Neural progenitor cell (in vitro differentiated cells): ENCODE data around the gene TMEM232.
A peak's percentile ranks its signal among the peaks of the same experiment; 100 is the strongest.
"Not testable (repeated sequence)": the region's sequence is repeated elsewhere in the genome, so short reads cannot be mapped to it uniquely, and the experiment has no call there.

Experiments used
- CTCF ChIP-seq: fragments of 200-600 bp; sonication (generic); IDR thresholded peaks from 2 replicates; pipeline ENCODE4 v1.5.1; 2017; ENCODE audit warnings: antibody characterized with exemption, mild to moderate bottlenecking
- EZH2 ChIP-seq: fragments of 200-600 bp; sonication (generic); IDR thresholded peaks from 2 replicates; pipeline ENCODE4 v1.6.1; 2017; ENCODE audit warnings: antibody characterized with exemption, mild to moderate bottlenecking, moderate library complexity

GRCh38 chr5:110692669-110693068, 33.8 kb downstream of the TMEM232 start:
- peak; percentile 31 for TF ChIP-seq CTCF
- not testable (repeated sequence) for TF ChIP-seq EZH2
